Neural progenitor cell (in vitro differentiated cells): ENCODE measurements around the gene SCO2. TPM values are rescaled to one million over a fixed set of nuclear protein-coding genes. Genes with fewer than 3 reads are reported as not detected.

Experiments used
- DNase-seq: peaks from one replicate; pipeline ENCODE4 v3.0.0-alpha.2; 2016; ENCODE audit warnings: low spot score
- H2AFZ ChIP-seq: fragments of 200-600 bp; sonication (generic); replicated peaks from 2 replicates; pipeline ENCODE4 v1.6.1; 2016; ENCODE audit warnings: antibody characterized with exemption
- H3F3A ChIP-seq: fragments of 200-600 bp; sonication (generic); 2 replicates; pipeline ENCODE4 v1.6.1; 2016; ENCODE audit warnings: antibody characterized with exemption, low read depth
- H3K27ac ChIP-seq: fragments of 200-600 bp; sonication (generic); 2 replicates; pipeline ENCODE4 v1.5.1; 2016; ENCODE audit warnings: mild to moderate bottlenecking
- H3K27me3 ChIP-seq: fragments of 200-600 bp; sonication (generic); 2 replicates; pipeline ENCODE4 v1.6.1; 2016; ENCODE audit warnings: mild to moderate bottlenecking, moderate library complexity
- H3K36me3 ChIP-seq: fragments of 200-600 bp; sonication (generic); 2 replicates; pipeline ENCODE4 v1.5.1; 2016
- H3K4me1 ChIP-seq: fragments of 200-600 bp; sonication (generic); 2 replicates; pipeline ENCODE4 v1.6.1; 2016; ENCODE audit warnings: mixed run types
- H3K4me2 ChIP-seq: fragments of 200-600 bp; sonication (generic); 2 replicates; pipeline ENCODE4 v1.6.1; 2016
- H3K4me3 ChIP-seq: fragments of 200-600 bp; sonication (generic); 2 replicates; pipeline ENCODE4 v1.5.1; 2016
- H3K79me2 ChIP-seq: fragments of 200-600 bp; sonication (generic); 2 replicates; pipeline ENCODE4 v1.6.1; 2016; ENCODE audit warnings: low read depth
- H3K9ac ChIP-seq: fragments of 200-600 bp; sonication (generic); 2 replicates; pipeline ENCODE4 v1.6.1; 2016
- H3K9me3 ChIP-seq: fragments of 200-600 bp; sonication (generic); 2 replicates; pipeline ENCODE4 v1.5.1; 2016; ENCODE audit warnings: low read depth
- H4K20me1 ChIP-seq: fragments of 200-600 bp; sonication (generic); 2 replicates; pipeline ENCODE4 v1.6.1; 2016; ENCODE audit warnings: low read depth
- H3K27ac Mint-ChIP-seq: 3 replicates; pipeline ENCODE4 v1.8.0; 2021; ENCODE audit warnings: mixed read lengths
- H3K27me3 Mint-ChIP-seq: 2 replicates; pipeline ENCODE4 v1.8.0; 2022; ENCODE audit warnings: low read depth, mild to moderate bottlenecking, inconsistent platforms, moderate library complexity, mixed read lengths; ENCODE audit not compliant: insufficient read depth
- H3K36me3 Mint-ChIP-seq: 3 replicates; pipeline ENCODE4 v1.8.0; 2021; ENCODE audit warnings: mixed read lengths
- H3K4me1 Mint-ChIP-seq: 3 replicates; pipeline ENCODE4 v1.8.0; 2021; ENCODE audit warnings: mixed read lengths
- H3K4me3 Mint-ChIP-seq: 3 replicates; pipeline ENCODE4 v1.8.0; 2021; ENCODE audit warnings: mild to moderate bottlenecking, moderate library complexity, mixed read lengths
- H3K9me3 Mint-ChIP-seq: 3 replicates; pipeline ENCODE4 v1.8.0; 2020; ENCODE audit warnings: mixed read lengths
- EZH2 ChIP-seq: fragments of 200-600 bp; sonication (generic); IDR thresholded peaks from 2 replicates; pipeline ENCODE4 v1.6.1; 2017; ENCODE audit warnings: antibody characterized with exemption, mild to moderate bottlenecking, moderate library complexity
- EZH2phosphoT487 ChIP-seq: fragments of 200-600 bp; sonication (generic); IDR thresholded peaks from 2 replicates; pipeline ENCODE4 v1.6.1; 2017; ENCODE audit warnings: antibody characterized with exemption
- total RNA-seq: library from RNA; depleted of rRNA; stranded (reverse); fragments of >200 nt; gene quantifications from 2 replicates; pipeline ENCODE4 v1.2.3, GENCODE V29; 2015; ENCODE audit warnings: low replicate concordance
- TF ChIP-seq, protein P1 (sequence below): fragments of 200-600 bp; sonication (generic); IDR thresholded peaks from 2 replicates; pipeline ENCODE4 v1.5.1; 2017; ENCODE audit warnings: antibody characterized with exemption, mild to moderate bottlenecking

SCO2 gene
- total RNA-seq, 1 donor from 2014 or later: not detected

GRCh38 chr22:50569896-50570535 is 44.6 kb upstream of the SCO2 start:
- Mint-ChIP-seq H3K27me3 (no peaks in the 10 kb centered on the region), H3K36me3 (peaks cover 16% of the 10 kb centered on the region)

DNA sequence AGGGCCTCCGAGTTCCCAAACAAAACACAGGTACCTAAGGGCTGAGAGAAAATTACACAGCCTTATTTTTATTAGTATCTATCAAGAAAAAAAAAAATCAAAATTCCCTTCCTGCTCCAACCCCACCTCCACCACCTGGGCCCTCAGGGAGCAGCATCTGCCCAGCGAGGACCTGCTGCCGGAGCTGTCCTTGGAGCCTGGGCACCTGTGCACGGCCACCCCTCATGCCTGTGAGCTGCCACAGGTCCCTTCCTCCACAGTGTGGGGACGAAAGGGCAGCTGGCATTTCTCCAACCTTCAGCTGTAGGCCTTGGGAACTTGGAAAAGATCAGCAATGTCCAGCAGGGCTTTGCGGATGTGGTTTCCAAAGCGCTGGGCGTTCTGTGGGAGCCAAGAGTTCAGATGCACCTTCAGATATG is 43.7 kb upstream of the SCO2 start:
- no peak overlapping the region for H3K4me3 Mint-ChIP-seq
- H3K36me3 ChIP-seq: no peaks in the 10 kb centered on the region
- H3K9me3 Mint-ChIP-seq: no peaks in the 10 kb centered on the region
- no peaks in the 10 kb centered on the region for H4K20me1 ChIP-seq
- TF ChIP-seq, protein P1, sequence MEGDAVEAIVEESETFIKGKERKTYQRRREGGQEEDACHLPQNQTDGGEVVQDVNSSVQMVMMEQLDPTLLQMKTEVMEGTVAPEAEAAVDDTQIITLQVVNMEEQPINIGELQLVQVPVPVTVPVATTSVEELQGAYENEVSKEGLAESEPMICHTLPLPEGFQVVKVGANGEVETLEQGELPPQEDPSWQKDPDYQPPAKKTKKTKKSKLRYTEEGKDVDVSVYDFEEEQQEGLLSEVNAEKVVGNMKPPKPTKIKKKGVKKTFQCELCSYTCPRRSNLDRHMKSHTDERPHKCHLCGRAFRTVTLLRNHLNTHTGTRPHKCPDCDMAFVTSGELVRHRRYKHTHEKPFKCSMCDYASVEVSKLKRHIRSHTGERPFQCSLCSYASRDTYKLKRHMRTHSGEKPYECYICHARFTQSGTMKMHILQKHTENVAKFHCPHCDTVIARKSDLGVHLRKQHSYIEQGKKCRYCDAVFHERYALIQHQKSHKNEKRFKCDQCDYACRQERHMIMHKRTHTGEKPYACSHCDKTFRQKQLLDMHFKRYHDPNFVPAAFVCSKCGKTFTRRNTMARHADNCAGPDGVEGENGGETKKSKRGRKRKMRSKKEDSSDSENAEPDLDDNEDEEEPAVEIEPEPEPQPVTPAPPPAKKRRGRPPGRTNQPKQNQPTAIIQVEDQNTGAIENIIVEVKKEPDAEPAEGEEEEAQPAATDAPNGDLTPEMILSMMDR: no peak
- TF ChIP-seq EZH2phosphoT487: no peak
- TF ChIP-seq EZH2: no peak
- peaks cover 10% of the 10 kb centered on the region for H3K27me3 ChIP-seq
- H3K4me1 ChIP-seq: no peaks in the 10 kb centered on the region
- peaks cover 16% of the 10 kb centered on the region for H3K36me3 Mint-ChIP-seq
- DNase-seq: no peak
- no peaks in the 10 kb centered on the region for H3K27me3 Mint-ChIP-seq
- no peak overlapping the region for H3K27ac Mint-ChIP-seq
- H3F3A ChIP-seq: no peaks in the 10 kb centered on the region
- H3K9ac ChIP-seq: no peak overlapping the region
- H3K79me2 ChIP-seq: no peaks in the 10 kb centered on the region
- no peak overlapping the region for H3K4me3 ChIP-seq
- no peaks in the 10 kb centered on the region for H3K9me3 ChIP-seq
- no peak overlapping the region for H3K27ac ChIP-seq
- no peak overlapping the region for H2AFZ ChIP-seq
- peaks cover 2% of the 10 kb centered on the region for H3K4me1 Mint-ChIP-seq
- H3K4me2 ChIP-seq: no peak overlapping the region

More at GRCh38 chr22:50569896-50570535, 44.6 kb upstream of the SCO2 start:
- Histone ChIP-seq H3K4me3 (no peak overlapping the region), H3K79me2 (no peaks in the 10 kb centered on the region), H3K27me3 (peaks cover under 1% of the 10 kb centered on the region), H3K4me1 (no peaks in the 10 kb centered on the region), H3K36me3 (no peaks in the 10 kb centered on the region), H3K9ac (no peak overlapping the region), H2AFZ (no peak overlapping the region), H4K20me1 (no peaks in the 10 kb centered on the region), H3K4me2 (no peak overlapping the region), H3K27ac (no peak overlapping the region), H3K9me3 (no peaks in the 10 kb centered on the region), H3F3A (no peaks in the 10 kb centered on the region)
- Mint-ChIP-seq H3K4me1 (no peaks in the 10 kb centered on the region), H3K9me3 (no peaks in the 10 kb centered on the region), H3K27ac (no peak overlapping the region), H3K4me3 (no peak overlapping the region)
- TF ChIP-seq, protein P1: no peak
- TF ChIP-seq EZH2 (no peak), EZH2phosphoT487 (no peak)
- DNase-seq: no peak

DNA sequence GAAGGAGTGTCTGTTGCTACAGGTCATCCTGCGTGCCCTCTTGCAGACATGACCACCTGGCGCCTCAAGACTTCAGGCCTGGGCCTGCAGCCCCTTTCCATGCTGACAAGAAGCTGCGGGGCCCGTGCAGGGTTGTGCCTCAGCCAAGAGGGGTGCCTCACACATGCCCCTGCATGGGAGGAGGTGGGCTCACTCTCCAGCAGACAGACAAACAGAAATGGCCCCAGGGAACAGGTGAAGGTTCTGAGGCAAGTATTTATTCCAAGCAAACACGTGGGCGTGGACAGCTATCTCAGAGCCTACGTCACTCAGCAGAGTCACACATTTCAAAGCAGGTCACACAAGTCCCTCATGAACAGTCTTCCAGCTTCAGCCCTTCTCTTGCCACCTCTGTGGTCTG is 43.2 kb upstream of the SCO2 start:
- TF ChIP-seq, protein P1: no peak
- TF ChIP-seq EZH2phosphoT487 (no peak), EZH2 (no peak)
- Histone ChIP-seq H3F3A (no peaks in the 10 kb centered on the region), H3K36me3 (no peaks in the 10 kb centered on the region), H2AFZ (no peak overlapping the region), H3K79me2 (no peaks in the 10 kb centered on the region), H3K9ac (no peak overlapping the region), H3K27me3 (peaks cover 14% of the 10 kb centered on the region), H3K4me3 (no peak overlapping the region), H4K20me1 (no peaks in the 10 kb centered on the region), H3K27ac (no peak overlapping the region), H3K9me3 (no peaks in the 10 kb centered on the region), H3K4me1 (peaks cover under 1% of the 10 kb centered on the region), H3K4me2 (no peak overlapping the region)
- Mint-ChIP-seq H3K36me3 (peaks cover 16% of the 10 kb centered on the region), H3K27ac (no peak overlapping the region), H3K4me3 (no peak overlapping the region), H3K27me3 (peaks cover 3% of the 10 kb centered on the region), H3K9me3 (no peaks in the 10 kb centered on the region), H3K4me1 (peaks cover 5% of the 10 kb centered on the region)
- DNase-seq: no peak
